Measurements from ENCODE around the gene CLEC2D.

The CLEC2D gene

GRCh38 chr12:9649532-9649940, 20.0 kb upstream of the CLEC2D start:
- Histone ChIP-seq H3K4me2 (ENCODE audit: low read length) (peak overlapping the region; percentile 99), H3K9me3 (ENCODE audit: low read length) (peaks cover 3% of the 10 kb centered on the region; the same call in 1 of the 2 replicates), H3K27ac (ENCODE audit: low read depth, low read length, poor library complexity, severe bottlenecking) (peak overlapping the region; percentile 96), H3K9me2 (ENCODE audit: low read depth, low read length) (no peaks in the 10 kb centered on the region), H4K20me1 (ENCODE audit: insufficient read depth, low read length) (no peaks in the 10 kb centered on the region), H3K4me1 (ENCODE audit: insufficient read depth, low read length, severe bottlenecking) (peaks cover 39% of the 10 kb centered on the region), H3K36me3 (ENCODE audit: insufficient read depth, low read length) (peaks cover 33% of the 10 kb centered on the region), H3K4me3 (ENCODE audit: low read depth, low read length, poor library complexity, severe bottlenecking) (peak overlapping the region; percentile 84), H3F3A (ENCODE audit: insufficient read depth, low read length) (peaks cover 5% of the 10 kb centered on the region; the same call in 1 of the 2 replicates), H3K9ac (ENCODE audit: low read length) (peak overlapping the region; percentile 84), H3K27me3 (ENCODE audit: insufficient read depth, low read length) (no peaks in the 10 kb centered on the region), H3K79me2 (ENCODE audit: insufficient read depth, low read length) (peaks cover 11% of the 10 kb centered on the region), H2AFZ (ENCODE audit: low read length) (no peak overlapping the region)
- TF ChIP-seq EZH2 (IDR thresholded peaks at IDR 0.05; ENCODE audit: borderline replicate concordance, low read length) = no peak
- TF ChIP-seq, protein P1, sequence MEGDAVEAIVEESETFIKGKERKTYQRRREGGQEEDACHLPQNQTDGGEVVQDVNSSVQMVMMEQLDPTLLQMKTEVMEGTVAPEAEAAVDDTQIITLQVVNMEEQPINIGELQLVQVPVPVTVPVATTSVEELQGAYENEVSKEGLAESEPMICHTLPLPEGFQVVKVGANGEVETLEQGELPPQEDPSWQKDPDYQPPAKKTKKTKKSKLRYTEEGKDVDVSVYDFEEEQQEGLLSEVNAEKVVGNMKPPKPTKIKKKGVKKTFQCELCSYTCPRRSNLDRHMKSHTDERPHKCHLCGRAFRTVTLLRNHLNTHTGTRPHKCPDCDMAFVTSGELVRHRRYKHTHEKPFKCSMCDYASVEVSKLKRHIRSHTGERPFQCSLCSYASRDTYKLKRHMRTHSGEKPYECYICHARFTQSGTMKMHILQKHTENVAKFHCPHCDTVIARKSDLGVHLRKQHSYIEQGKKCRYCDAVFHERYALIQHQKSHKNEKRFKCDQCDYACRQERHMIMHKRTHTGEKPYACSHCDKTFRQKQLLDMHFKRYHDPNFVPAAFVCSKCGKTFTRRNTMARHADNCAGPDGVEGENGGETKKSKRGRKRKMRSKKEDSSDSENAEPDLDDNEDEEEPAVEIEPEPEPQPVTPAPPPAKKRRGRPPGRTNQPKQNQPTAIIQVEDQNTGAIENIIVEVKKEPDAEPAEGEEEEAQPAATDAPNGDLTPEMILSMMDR (IDR thresholded peaks at IDR 0.05; ENCODE audit: low read length) = no peak

- Histone ChIP-seq H3K27me3 (ENCODE audit: insufficient read depth, low read length) (no peaks in the 10 kb centered on the region), H3K9ac (ENCODE audit: low read length) (peak overlapping the region; percentile 84), H3K79me2 (ENCODE audit: insufficient read depth, low read length) (peaks cover 11% of the 10 kb centered on the region), H3K4me3 (ENCODE audit: low read depth, low read length, poor library complexity, severe bottlenecking) (peak overlapping the region; percentile 84), H2AFZ (ENCODE audit: low read length) (no peak overlapping the region), H3K36me3 (ENCODE audit: insufficient read depth, low read length) (peaks cover 39% of the 10 kb centered on the region), H3K4me2 (ENCODE audit: low read length) (peak overlapping the region; percentile 99), H4K20me1 (ENCODE audit: insufficient read depth, low read length) (no peaks in the 10 kb centered on the region), H3K9me3 (ENCODE audit: low read length) (no peaks in the 10 kb centered on the region; the same call in 1 of the 2 replicates), H3F3A (ENCODE audit: insufficient read depth, low read length) (peaks cover 5% of the 10 kb centered on the region; the same call in 1 of the 2 replicates), H3K27ac (ENCODE audit: low read depth, low read length, poor library complexity, severe bottlenecking) (peak overlapping the region; percentile 96), H3K9me2 (ENCODE audit: low read depth, low read length) (no peaks in the 10 kb centered on the region), H3K4me1 (ENCODE audit: insufficient read depth, low read length, severe bottlenecking) (peaks cover 39% of the 10 kb centered on the region)
- TF ChIP-seq EZH2 (IDR thresholded peaks at IDR 0.05; ENCODE audit: borderline replicate concordance, low read length) = no peak
- TF ChIP-seq, protein P1 (IDR thresholded peaks at IDR 0.05; ENCODE audit: low read length) = no peak
Measured at GRCh38 chr12:9650151-9650576, 19.3 kb upstream of the CLEC2D start.

DNA sequence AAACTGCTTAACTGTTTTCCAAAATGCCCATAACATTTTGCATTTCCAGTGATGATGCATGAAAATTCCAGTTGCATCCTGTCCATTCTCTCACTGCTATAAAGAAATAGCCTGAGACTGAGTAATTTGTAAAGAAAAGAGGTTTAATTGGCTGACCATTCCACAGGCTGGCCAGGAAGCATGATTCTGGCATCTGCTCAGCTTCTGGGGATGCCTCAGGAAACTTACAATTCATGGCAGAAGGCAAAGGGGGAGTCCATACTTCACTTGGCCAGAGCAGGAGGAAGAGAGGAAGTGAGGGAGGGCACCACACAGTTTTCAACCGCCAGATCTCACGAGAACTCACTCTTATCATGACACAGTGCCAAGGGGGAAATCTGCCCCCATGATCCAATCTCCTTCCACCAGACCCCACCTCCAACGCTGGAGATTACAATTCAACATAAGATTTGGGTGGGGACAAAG, 18.2 kb upstream of the CLEC2D start:
- peak overlapping the region; percentile 84 for H3K9ac ChIP-seq (ENCODE audit: low read length)
- H3K27ac ChIP-seq (ENCODE audit: low read depth, low read length, poor library complexity, severe bottlenecking) = peak overlapping the region; percentile 96

More for the DNA sequence above, 18.2 kb upstream of the CLEC2D start:
- peaks cover 50% of the 10 kb centered on the region for H3K36me3 ChIP-seq (ENCODE audit: insufficient read depth, low read length)
- H3F3A ChIP-seq (ENCODE audit: insufficient read depth, low read length) = peaks cover 5% of the 10 kb centered on the region; the same call in 1 of the 2 replicates
- peaks cover 39% of the 10 kb centered on the region for H3K4me1 ChIP-seq (ENCODE audit: insufficient read depth, low read length, severe bottlenecking)
- no peaks in the 10 kb centered on the region for H3K27me3 ChIP-seq (ENCODE audit: insufficient read depth, low read length)
- TF ChIP-seq, protein P1 (IDR thresholded peaks at IDR 0.05; ENCODE audit: low read length) = no peak
- no peak for TF ChIP-seq EZH2 (IDR thresholded peaks at IDR 0.05; ENCODE audit: borderline replicate concordance, low read length)
- H3K4me2 ChIP-seq (ENCODE audit: low read length) = peak overlapping the region; percentile 99
- H4K20me1 ChIP-seq (ENCODE audit: insufficient read depth, low read length) = no peaks in the 10 kb centered on the region
- H3K4me3 ChIP-seq (ENCODE audit: low read depth, low read length, poor library complexity, severe bottlenecking) = peak overlapping the region; percentile 84
- no peaks in the 10 kb centered on the region; the same call in 1 of the 2 replicates for H3K9me3 ChIP-seq (ENCODE audit: low read length)
- H3K79me2 ChIP-seq (ENCODE audit: insufficient read depth, low read length) = peaks cover 11% of the 10 kb centered on the region
- H3K9me2 ChIP-seq (ENCODE audit: low read depth, low read length) = no peaks in the 10 kb centered on the region
- H2AFZ ChIP-seq (ENCODE audit: low read length) = no peak overlapping the region
